ENCODE measurements around the gene DNAH3. TPM values are rescaled to one million over a fixed set of nuclear protein-coding genes. Genes with fewer than 3 reads are reported as not detected.
"Not testable (repeated sequence)": the region's sequence is repeated elsewhere in the genome, so short reads cannot be mapped to it uniquely, and the experiment has no call there.

DNAH3 gene
- not detected in 2 replicates for total RNA-seq (2014; rRNA removed; shearing (Covaris generic))
- polyA plus RNA-seq (2016; fragmentation: Nextera tagmentation; extraction: Ambion mirVana): not detected in 2 replicates

GRCh38 chr16:21150375-21151001 lies at the start of gene DNAH3:
DNAH3 (minus strand) TSS chr16:21150846; CDS start chr16:21150319, 527 bp downstream.
- Histone ChIP-seq H3K9me2 (ENCODE audit: insufficient read depth) (no peaks in the 10 kb centered on the region), H2AFZ (no peak within 1 kb of the TSS), H3K9ac (no peak within 1 kb of the TSS), H3K4me2 (ENCODE audit: unreplicated experiment) (no peak within 1 kb of the TSS), H3K9me3 (ENCODE audit: low read depth) (no peaks in the 10 kb centered on the region), H3K4me3 (no peak within 1 kb of the TSS), H3K27ac (no peak within 1 kb of the TSS), H3K4me1 (ENCODE audit: insufficient read depth) (no peaks in the 10 kb centered on the region), H3K79me2 (ENCODE audit: insufficient read depth) (no peaks in the 10 kb centered on the region), H3F3A (ENCODE audit: insufficient read depth) (no peaks in the 10 kb centered on the region), H3K36me3 (ENCODE audit: low read depth) (no peaks in the 10 kb centered on the region), H4K20me1 (ENCODE audit: insufficient read depth) (no peaks in the 10 kb centered on the region), H3K27me3 (replicated peaks; ENCODE audit: insufficient read depth) (peaks cover 10% of the 10 kb centered on the region; the same call in 1 of the 2 replicates)
- no peak for TF ChIP-seq EZH2 (IDR thresholded peaks at IDR 0.05; ENCODE audit: insufficient read depth, poor library complexity, severe bottlenecking)
- no peak for TF ChIP-seq EZH2phosphoT487 (IDR thresholded peaks at IDR 0.05; ENCODE audit: insufficient read depth, low read depth)
- DNase-seq: no peak
- in situ Hi-C loops (cut with MboI): no loop called here
- WGBS, 2 experiments (ENCODE audit: low coverage in 1 of 2, low lambda C conversion rate in 2 of 2, missing lambda C conversion rate in 2 of 2): 36 to 39% methylated on average over 8 of the region's 8 CpGs

DNA sequence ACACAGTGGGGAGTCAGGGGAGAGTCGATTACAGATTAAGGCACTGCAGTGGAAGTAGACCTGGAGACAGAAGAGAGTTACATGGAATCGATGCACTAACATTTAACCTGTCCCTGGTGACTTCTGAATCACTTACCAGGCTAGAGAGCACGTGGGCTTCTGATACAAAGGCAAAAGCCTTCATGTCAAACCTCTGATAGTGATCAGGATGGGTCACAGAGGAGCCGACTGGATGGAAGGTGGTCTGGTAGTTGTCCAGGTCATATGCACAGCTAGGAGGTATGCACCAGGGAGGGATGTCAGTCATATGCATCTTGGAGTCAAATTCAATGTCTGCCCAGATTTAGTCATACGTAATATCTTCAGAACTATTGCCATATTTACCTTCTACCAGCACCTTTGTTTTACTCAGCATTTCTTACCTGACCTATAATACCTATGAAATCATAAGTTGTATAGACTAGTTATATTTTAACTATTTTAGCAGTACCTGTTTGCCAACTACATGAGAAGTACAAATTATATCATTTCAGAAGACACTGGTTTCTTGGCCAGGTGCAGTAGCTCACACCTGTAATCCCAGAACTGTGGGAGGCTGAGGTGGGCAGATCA lies 49.1 kb upstream of the DNAH3 start:
- in situ Hi-C loops (cut with MboI): loop anchor here (25.0 kb wide), 1 partner anchor 1113 kb away; no protein-coding TSS in a partner anchor
- H3K9me2 ChIP-seq (ENCODE audit: insufficient read depth): no peaks in the 10 kb centered on the region
- no peaks in the 10 kb centered on the region for H3K9me3 ChIP-seq (ENCODE audit: low read depth)
- no peak overlapping the region for H3K27ac ChIP-seq
- peaks cover 56% of the 10 kb centered on the region for H3K27me3 ChIP-seq (replicated peaks; ENCODE audit: insufficient read depth)
- no peak overlapping the region for H3K4me3 ChIP-seq
- 33 to 35% methylated on average over 5 of the region's 5 CpGs for WGBS, 2 experiments (ENCODE audit: low coverage in 1 of 2, low lambda C conversion rate in 2 of 2, missing lambda C conversion rate in 2 of 2)
- no peaks in the 10 kb centered on the region for H3K36me3 ChIP-seq (ENCODE audit: low read depth)
- H3K9ac ChIP-seq: no peak overlapping the region
- no peaks in the 10 kb centered on the region for H3K79me2 ChIP-seq (ENCODE audit: insufficient read depth)
- no peak overlapping the region for H2AFZ ChIP-seq
- no peaks in the 10 kb centered on the region for H4K20me1 ChIP-seq (ENCODE audit: insufficient read depth)
- DNase-seq: no peak
- no peak for TF ChIP-seq EZH2 (IDR thresholded peaks at IDR 0.05; ENCODE audit: insufficient read depth, poor library complexity, severe bottlenecking)
- TF ChIP-seq EZH2phosphoT487 (IDR thresholded peaks at IDR 0.05; ENCODE audit: insufficient read depth, low read depth): no peak
- peaks cover 12% of the 10 kb centered on the region for H3F3A ChIP-seq (ENCODE audit: insufficient read depth)
- H3K4me2 ChIP-seq (ENCODE audit: unreplicated experiment): no peak overlapping the region
- peaks cover 6% of the 10 kb centered on the region; the same call in 1 of the 2 replicates for H3K4me1 ChIP-seq (ENCODE audit: insufficient read depth)

DNA sequence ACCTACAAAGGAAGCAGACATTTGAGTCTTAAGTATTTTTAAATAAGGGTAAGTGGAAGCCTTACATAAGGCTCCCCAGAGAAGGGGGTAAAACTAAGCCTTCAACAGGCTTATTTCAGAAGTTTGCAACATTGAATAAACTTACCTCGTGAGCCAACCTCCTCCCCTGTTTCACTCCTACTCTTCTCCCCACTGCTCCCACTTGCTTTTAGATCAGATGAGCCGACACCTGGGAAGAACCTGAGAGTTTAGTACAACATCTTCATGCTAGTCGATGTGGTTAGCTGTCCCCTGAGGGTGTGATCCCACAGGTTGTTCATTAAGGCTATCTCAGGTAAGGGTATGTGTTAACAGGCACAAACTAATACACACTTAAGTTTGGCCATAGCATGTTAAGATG lies 47.0 kb upstream of the DNAH3 start:
- in situ Hi-C loops (cut with MboI): loop anchor here (25.0 kb wide), 1 partner anchor 1115 kb away; no protein-coding TSS in a partner anchor
- H3K79me2 ChIP-seq (ENCODE audit: insufficient read depth): no peaks in the 10 kb centered on the region
- 43 to 50% methylated on average over 3 of the region's 3 CpGs for WGBS, 2 experiments (ENCODE audit: low coverage in 1 of 2, low lambda C conversion rate in 2 of 2, missing lambda C conversion rate in 2 of 2)

GRCh38 chr16:21197112-21197511 lies 46.5 kb upstream of the DNAH3 start:
- no peak overlapping the region for H3K27ac ChIP-seq
- H3K9me2 ChIP-seq (ENCODE audit: insufficient read depth): no peaks in the 10 kb centered on the region
- no peak overlapping the region for H3K4me2 ChIP-seq (ENCODE audit: unreplicated experiment)
- no peak for DNase-seq
- no peak overlapping the region for H2AFZ ChIP-seq
- TF ChIP-seq EZH2 (IDR thresholded peaks at IDR 0.05; ENCODE audit: insufficient read depth, poor library complexity, severe bottlenecking) (no peak), EZH2phosphoT487 (IDR thresholded peaks at IDR 0.05; ENCODE audit: insufficient read depth, low read depth) (no peak)
- H3F3A ChIP-seq (ENCODE audit: insufficient read depth): peaks cover 17% of the 10 kb centered on the region
- H3K27me3 ChIP-seq (replicated peaks; ENCODE audit: insufficient read depth): peaks cover 44% of the 10 kb centered on the region
- H3K9ac ChIP-seq: no peak overlapping the region
- H3K4me1 ChIP-seq (ENCODE audit: insufficient read depth): peaks cover 9% of the 10 kb centered on the region; the same call in 1 of the 2 replicates
- in situ Hi-C loops (cut with MboI): loop anchor here (25.0 kb wide), 1 partner anchor 1115 kb away; no protein-coding TSS in a partner anchor
- H3K79me2 ChIP-seq (ENCODE audit: insufficient read depth): no peaks in the 10 kb centered on the region
- no peaks in the 10 kb centered on the region for H3K36me3 ChIP-seq (ENCODE audit: low read depth)
- no peak overlapping the region for H3K4me3 ChIP-seq
- no peaks in the 10 kb centered on the region for H3K9me3 ChIP-seq (ENCODE audit: low read depth)
- 32 to 48% methylated on average over 1 of the region's 1 CpG for WGBS, 2 experiments (ENCODE audit: low coverage in 1 of 2, low lambda C conversion rate in 2 of 2, missing lambda C conversion rate in 2 of 2)
- no peaks in the 10 kb centered on the region for H4K20me1 ChIP-seq (ENCODE audit: insufficient read depth)

More for the DNA sequence above, 47.0 kb upstream of the DNAH3 start:
- TF ChIP-seq EZH2 (IDR thresholded peaks at IDR 0.05; ENCODE audit: insufficient read depth, poor library complexity, severe bottlenecking): no peak
- TF ChIP-seq EZH2phosphoT487 (IDR thresholded peaks at IDR 0.05; ENCODE audit: insufficient read depth, low read depth): no peak
- Histone ChIP-seq H3K9me2 (ENCODE audit: insufficient read depth) (no peaks in the 10 kb centered on the region), H4K20me1 (ENCODE audit: insufficient read depth) (no peaks in the 10 kb centered on the region), H3K4me3 (no peak overlapping the region), H3F3A (ENCODE audit: insufficient read depth) (peaks cover 17% of the 10 kb centered on the region), H3K27me3 (replicated peaks; ENCODE audit: insufficient read depth) (peaks cover 49% of the 10 kb centered on the region), H3K36me3 (ENCODE audit: low read depth) (no peaks in the 10 kb centered on the region), H3K4me2 (ENCODE audit: unreplicated experiment) (no peak overlapping the region), H3K27ac (no peak overlapping the region), H3K9me3 (ENCODE audit: low read depth) (no peaks in the 10 kb centered on the region), H3K4me1 (ENCODE audit: insufficient read depth) (peaks cover 9% of the 10 kb centered on the region; the same call in 1 of the 2 replicates), H2AFZ (no peak overlapping the region), H3K9ac (no peak overlapping the region)
- no peak for DNase-seq

DNA sequence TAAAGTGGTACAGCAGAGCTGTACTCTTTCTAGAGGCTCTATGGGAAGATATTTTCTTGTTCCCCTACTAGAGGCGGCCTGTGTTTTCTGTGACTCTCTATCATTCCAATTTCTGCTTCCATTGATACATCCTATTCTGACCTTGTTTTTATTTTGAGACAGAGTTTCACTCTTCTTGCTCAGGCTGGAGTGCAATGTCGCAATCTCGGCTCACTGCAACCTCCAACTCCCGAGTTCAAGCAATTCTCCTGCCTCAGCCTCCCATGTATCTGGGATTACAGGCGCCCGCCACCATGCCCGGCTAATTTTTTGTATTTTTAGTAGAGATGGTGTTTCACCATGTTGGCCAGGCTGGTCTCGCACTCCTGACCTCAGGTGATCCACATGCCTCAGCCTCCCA lies 44.7 kb upstream of the DNAH3 start:
- not testable (repeated sequence) for H3K4me2 ChIP-seq (ENCODE audit: unreplicated experiment); H3K4me1 ChIP-seq (ENCODE audit: insufficient read depth); H3K27ac ChIP-seq; H3K4me3 ChIP-seq; H3K9me3 ChIP-seq (ENCODE audit: low read depth); H4K20me1 ChIP-seq (ENCODE audit: insufficient read depth); H2AFZ ChIP-seq; H3K79me2 ChIP-seq (ENCODE audit: insufficient read depth); DNase-seq; H3K36me3 ChIP-seq (ENCODE audit: low read depth); H3K9ac ChIP-seq; H3K9me2 ChIP-seq (ENCODE audit: insufficient read depth)
- Histone ChIP-seq H3F3A (ENCODE audit: insufficient read depth) (peaks cover 17% of the 10 kb centered on the region), H3K27me3 (replicated peaks; ENCODE audit: insufficient read depth) (peaks cover 26% of the 10 kb centered on the region)
- WGBS, 2 experiments (ENCODE audit: low coverage in 1 of 2, low lambda C conversion rate in 2 of 2, missing lambda C conversion rate in 2 of 2): 81 to 84% methylated on average over 8 of the region's 8 CpGs
- in situ Hi-C loops (cut with MboI): loop anchor here (25.0 kb wide), 1 partner anchor 1117 kb away; no protein-coding TSS in a partner anchor

All from GM23248 (cell line).